Spleen (tissue), 11 donors: ENCODE data around the gene GPC3. TPM values are rescaled to one million over a fixed set of nuclear protein-coding genes. Genes with fewer than 3 reads are reported as not detected.

ENCODE experiments used
- DNase-seq: peaks from one replicate; pipeline ENCODE4 v3.0.0-alpha.2; 2020
- H3K27ac ChIP-seq, 8 donors: fragments of 200-600 bp; sonication (generic) in 7 of 8; 1 replicate in 4 of 8; 2 replicates in 4 of 8; pipeline versions ENCODE4 v1.5.0 to v1.8.0; 2016 to 2021; ENCODE audit warnings: inconsistent platforms in 4 of 8, mild to moderate bottlenecking in 4 of 8, moderate library complexity in 1 of 8
- H3K27me3 ChIP-seq, 7 donors: fragments of 200-600 bp; sonication (generic) in 6 of 7; replicated peaks in 1 of 7; 1 replicate in 4 of 7; 2 replicates in 3 of 7; pipeline versions ENCODE4 v1.5.0 to v1.8.0; 2016 to 2021; ENCODE audit warnings: inconsistent platforms in 3 of 7, mild to moderate bottlenecking in 1 of 7
- H3K36me3 ChIP-seq, 6 donors: fragments of 200-600 bp; sonication (generic) in 5 of 6; 1 replicate in 4 of 6; 2 replicates in 2 of 6; pipeline versions ENCODE4 v1.5.0 to v1.8.0; 2016 to 2021; ENCODE audit warnings: inconsistent platforms in 2 of 6
- H3K4me1 ChIP-seq, 6 donors: fragments of 200-600 bp; sonication (generic) in 5 of 6; 1 replicate in 3 of 6; 2 replicates in 3 of 6; pipeline versions ENCODE4 v1.5.0 to v1.8.0; 2016 to 2021; ENCODE audit warnings: inconsistent platforms in 3 of 6
- H3K4me3 ChIP-seq, 8 donors: fragments of 200-600 bp; sonication (generic) in 7 of 8; 1 replicate in 4 of 8; 2 replicates in 4 of 8; pipeline versions ENCODE4 v1.5.0 to v1.8.0; 2016 to 2021; ENCODE audit warnings: inconsistent platforms in 4 of 8, mild to moderate bottlenecking in 4 of 8, moderate library complexity in 2 of 8
- H3K9me3 ChIP-seq, 8 donors: fragments of 200-600 bp; sonication (generic) in 7 of 8; 1 replicate in 4 of 8; 2 replicates in 4 of 8; pipeline versions ENCODE4 v1.5.0 to v1.8.0; 2016 to 2021; ENCODE audit warnings: inconsistent platforms in 4 of 8
- CTCF ChIP-seq, 11 experiments: fragments of 200-600 bp in 7 of 11; fragments of 450-650 bp in 4 of 11; sonication (generic) in 4 of 11; IDR thresholded peaks in 8 of 11; conservative IDR thresholded peaks in 3 of 11; 1 replicate in 7 of 11; 2 replicates in 4 of 11; pipeline versions ENCODE4 v1.4.0 to v1.8.0; 2016 to 2021; ENCODE audit warnings: antibody characterized with exemption in 11 of 11, inconsistent platforms in 4 of 11, mild to moderate bottlenecking in 1 of 11
- POLR2A ChIP-seq, 3 donors: fragments of 450-650 bp; IDR thresholded peaks; one replicate each; pipeline ENCODE4 v1.5.1; 2017; ENCODE audit warnings: antibody characterized with exemption in 3 of 3, mild to moderate bottlenecking in 1 of 3
- POLR2AphosphoS5 ChIP-seq, 3 donors: sonication (generic); formaldehyde crosslinking; IDR thresholded peaks; one replicate each; pipeline ENCODE4 v1.5.1; 2017; ENCODE audit warnings: antibody characterized with exemption in 3 of 3
- WGBS, 5 donors: extraction: QIAGEN DNeasy Blood & Tissue Kit in 3 of 5; methylation state at CpG; one replicate each; pipeline versions ENCODE4 v1.1.5 to v1.1.7; 2013 to 2018; 5-methylcytosine and 5-hydroxymethylcytosine counted together
- intact Hi-C: fragments of 100-400 bp; cut with DNase I; formaldehyde crosslinking; loops from one replicate; pipeline ENCODE4 v1.15.0; 2023; ENCODE audit warnings: low total_unique reads
- polyA plus RNA-seq, 3 donors: library from polyadenylated mRNA; stranded (reverse); fragments of 200-250 nt; gene quantifications; one replicate each; pipeline ENCODE4 v1.2.1, GENCODE V29; 2013
- total RNA-seq, 7 donors: library from RNA; depleted of rRNA in 3 of 7; stranded (reverse); fragments of >200 nt in 3 of 7; fragmentation: NEBNext Ultra II Directional in 4 of 7; extraction: Animal tissue kit (Norgen Biotek cat#: 25700) in 4 of 7; gene quantifications; one replicate each; pipeline versions ENCODE4 v1.1.0 to v1.2.1, GENCODE V29; 2016 to 2021
- donor health status: healthy with polysubstance abuse.
- donor health status: DM: no; HTN: no; CAD: no; lungs with moderate emphysema.
- donor health status: DM: no; HTN: no; CAD: no.
- donor health status: Bipolar disorder and iron deficiency.
- donor health status: healthy.
- donor health status: DM: no; HTN: no; CAD: no.
- donor health status: DM: yes; HTN: yes; CAD: no.

Gene GPC3
- total and polyA plus RNA-seq, 10 donors = 0.41 to 3.3 (median 1.5) TPM

GRCh38 chrX:133953785-133954355, 31.5 kb downstream of the GPC3 start:
- Histone ChIP-seq H3K27me3 (peaks cover 0 to 8% (median 0%) of the 10 kb centered on the region in 7 donors), H3K27ac (no peak overlapping the region), H3K36me3 (no peaks in the 10 kb centered on the region), H3K4me1 (no peaks in the 10 kb centered on the region), H3K4me3 (no peak overlapping the region), H3K9me3 (no peaks in the 10 kb centered on the region)
- WGBS, 5 donors = 70 to 93% (median 85%) methylated on average over 4 of the region's 4 CpGs
- TF ChIP-seq POLR2A (IDR thresholded peaks at IDR 0.05) = no peak
- TF ChIP-seq POLR2AphosphoS5 (IDR thresholded peaks at IDR 0.05) = no peak
- TF ChIP-seq CTCF (IDR thresholded peaks at IDR 0.05 in 8 of 11, conservative IDR thresholded peaks at IDR 0.05 in 3 of 11) = no peak
- DNase-seq = no peak
- intact Hi-C loops = no loop called here

- DNase-seq = no peak
- H3K36me3 ChIP-seq = no peaks in the 10 kb centered on the region
- H3K27ac ChIP-seq = no peak overlapping the region
- 67 to 92% (median 75%) methylated on average over 2 of the region's 2 CpGs for WGBS, 5 donors
- no peaks in the 10 kb centered on the region for H3K9me3 ChIP-seq
- no peak overlapping the region for H3K4me3 ChIP-seq
- H3K4me1 ChIP-seq = no peaks in the 10 kb centered on the region
- TF ChIP-seq POLR2A (IDR thresholded peaks at IDR 0.05) (no peak), POLR2AphosphoS5 (IDR thresholded peaks at IDR 0.05) (no peak), CTCF (IDR thresholded peaks at IDR 0.05 in 8 of 11, conservative IDR thresholded peaks at IDR 0.05 in 3 of 11) (no peak)
- intact Hi-C loops = no loop called here
- H3K27me3 ChIP-seq = peaks cover 0 to 10% (median 0%) of the 10 kb centered on the region in 7 donors
Measured at GRCh38 chrX:133953078-133953477, 32.3 kb downstream of the GPC3 start.

- H3K9me3 ChIP-seq = no peaks in the 10 kb centered on the region
- no peak for TF ChIP-seq POLR2A (IDR thresholded peaks at IDR 0.05)
- TF ChIP-seq POLR2AphosphoS5 (IDR thresholded peaks at IDR 0.05) = no peak
- no peak for TF ChIP-seq CTCF (IDR thresholded peaks at IDR 0.05 in 8 of 11, conservative IDR thresholded peaks at IDR 0.05 in 3 of 11)
- intact Hi-C loops = no loop called here
- no peaks in the 10 kb centered on the region for H3K4me1 ChIP-seq
- no peaks in the 10 kb centered on the region for H3K36me3 ChIP-seq
- no peak for DNase-seq
- WGBS, 5 donors = 61 to 90% (median 84%) methylated on average over 2 of the region's 2 CpGs
- H3K27ac ChIP-seq = no peak overlapping the region
- H3K27me3 ChIP-seq = peaks cover 0 to 11% (median 0%) of the 10 kb centered on the region in 7 donors
- H3K4me3 ChIP-seq = no peak overlapping the region
Measured at GRCh38 chrX:133951098-133951497, 34.3 kb downstream of the GPC3 start.

GRCh38 chrX:133950214-133950613, 35.2 kb downstream of the GPC3 start:
- Histone ChIP-seq H3K4me1 (no peaks in the 10 kb centered on the region), H3K4me3 (no peak overlapping the region), H3K27me3 (peaks cover 0 to 8% (median 0%) of the 10 kb centered on the region in 7 donors), H3K36me3 (no peaks in the 10 kb centered on the region), H3K27ac (no peak overlapping the region), H3K9me3 (no peaks in the 10 kb centered on the region)
- TF ChIP-seq CTCF (IDR thresholded peaks at IDR 0.05 in 8 of 11, conservative IDR thresholded peaks at IDR 0.05 in 3 of 11) (no peak), POLR2A (IDR thresholded peaks at IDR 0.05) (no peak), POLR2AphosphoS5 (IDR thresholded peaks at IDR 0.05) (no peak)
- WGBS, 5 donors = 70 to 87% (median 77%) methylated on average over 3 of the region's 3 CpGs
- intact Hi-C loops = no loop called here
- no peak for DNase-seq
